Posterior cingulate gyrus (tissue), 11 donors: ENCODE data around the gene GOLGA6L7.
A peak's percentile ranks its signal among the peaks of the same experiment; 100 is the strongest.
"Not testable (repeated sequence)": the region's sequence is repeated elsewhere in the genome, so short reads cannot be mapped to it uniquely, and the experiment has no call there.

ENCODE experiments used
- DNase-seq, 10 donors: peaks; one replicate each; pipeline versions ENCODE4 v3.0.0 to v3.0.0-alpha.2; 2020 to 2021; ENCODE audit warnings: mixed read lengths in 3 of 10
- intact Hi-C: fragments of 100-400 bp; cut with DNase I; formaldehyde crosslinking; loops from one replicate; pipeline ENCODE4 v1.15.1; 2023

GOLGA6L7 gene

GRCh38 chr15:28848521-28848920 is at the start of gene GOLGA6L7:
Gene GOLGA6L7 (minus strand): TSS chr15:28848644. CDS start chr15:28848549, 95 bp downstream.
- peak in 1 of 10 donors; percentile 63 for DNase-seq

GRCh38 chr15:28897861-28898585 is 49.6 kb upstream of the GOLGA6L7 start:
- intact Hi-C loops, result no loop called here
- peak in 3 of 10 donors; percentile 39 to 66 (median 65) for DNase-seq

More at GRCh38 chr15:28848521-28848920, at the start of gene GOLGA6L7:
- intact Hi-C loops, result not testable (repeated sequence)

GRCh38 chr15:28896951-28897350 is 48.5 kb upstream of the GOLGA6L7 start:
- intact Hi-C loops, result no loop called here
- peak in 3 of 10 donors; percentile 17 to 65 (median 38) for DNase-seq

- peak in 3 of 10 donors; percentile 37 to 53 (median 38) for DNase-seq
- intact Hi-C loops, result no loop called here
Measured at GRCh38 chr15:28895566-28895965, 47.1 kb upstream of the GOLGA6L7 start.

- intact Hi-C loops, result no loop called here
- peak in 2 of 10 donors; percentile 77 to 78 for DNase-seq
Measured at GRCh38 chr15:28895146-28895545, 46.7 kb upstream of the GOLGA6L7 start.

GRCh38 chr15:28894631-28895030 is 46.2 kb upstream of the GOLGA6L7 start:
- intact Hi-C loops, result no loop called here
- peak in 3 of 10 donors; percentile 74 to 83 (median 80) for DNase-seq

GRCh38 chr15:28892789-28893610 is 44.6 kb upstream of the GOLGA6L7 start:
- peak in 2 of 10 donors; percentile 69 to 87 for DNase-seq
- intact Hi-C loops, result no loop called here

GRCh38 chr15:28891588-28891987 is 43.1 kb upstream of the GOLGA6L7 start:
- intact Hi-C loops, result no loop called here
- no peak for DNase-seq

GRCh38 chr15:28890711-28891495 is 42.5 kb upstream of the GOLGA6L7 start:
- DNase-seq, result peak in 1 of 10 donors; percentile 40
- intact Hi-C loops, result no loop called here

- intact Hi-C loops, result not testable (repeated sequence)
- DNase-seq, result peak in 2 of 10 donors; percentile 79 to 85
Measured at GRCh38 chr15:28890291-28890690, 41.8 kb upstream of the GOLGA6L7 start.

- DNase-seq, result peak in 2 of 10 donors; percentile 54 to 70
- intact Hi-C loops, result not testable (repeated sequence)
Measured at GRCh38 chr15:28889871-28890270, 41.4 kb upstream of the GOLGA6L7 start.

- intact Hi-C loops, result no loop called here
- DNase-seq, result peak in 1 of 10 donors; percentile 22
Measured at GRCh38 chr15:28889346-28889745, 40.9 kb upstream of the GOLGA6L7 start.

- intact Hi-C loops, result no loop called here
- DNase-seq, result peak in 5 of 10 donors; percentile 63 to 93 (median 92)
Measured at GRCh38 chr15:28888900-28889299, 40.5 kb upstream of the GOLGA6L7 start.

GRCh38 chr15:28888302-28888894 is 40.0 kb upstream of the GOLGA6L7 start:
- DNase-seq, result peak in 2 of 10 donors; percentile 68 to 75
- intact Hi-C loops, result no loop called here

- peak in 3 of 10 donors; percentile 83 to 90 (median 89) for DNase-seq
- intact Hi-C loops, result no loop called here
Measured at GRCh38 chr15:28887339-28888174, 39.1 kb upstream of the GOLGA6L7 start.

- intact Hi-C loops, result no loop called here
- peak in 2 of 10 donors; percentile 82 for DNase-seq
Measured at GRCh38 chr15:28886431-28887338, 38.2 kb upstream of the GOLGA6L7 start.

- intact Hi-C loops, result no loop called here
- peak in 5 of 10 donors; percentile 44 to 94 (median 86) for DNase-seq
Measured at GRCh38 chr15:28885630-28886430, 37.4 kb upstream of the GOLGA6L7 start, which contains the start of gene APBA2. Gene APBA2 (plus strand): TSS chr15:28885974. CDS start chr15:29053885, 167,911 bp downstream.
